ENCODE data around the gene OXER1. TPM values are rescaled to one million over a fixed set of nuclear protein-coding genes. Genes with fewer than 3 reads are reported as not detected.

Gene OXER1
- total and polyA plus RNA-seq, 2 of the 13 experiments (the other 11 are each of a cell fraction or from before 2014, with no cell fraction given): 8.0 to 9.0 TPM

DNA sequence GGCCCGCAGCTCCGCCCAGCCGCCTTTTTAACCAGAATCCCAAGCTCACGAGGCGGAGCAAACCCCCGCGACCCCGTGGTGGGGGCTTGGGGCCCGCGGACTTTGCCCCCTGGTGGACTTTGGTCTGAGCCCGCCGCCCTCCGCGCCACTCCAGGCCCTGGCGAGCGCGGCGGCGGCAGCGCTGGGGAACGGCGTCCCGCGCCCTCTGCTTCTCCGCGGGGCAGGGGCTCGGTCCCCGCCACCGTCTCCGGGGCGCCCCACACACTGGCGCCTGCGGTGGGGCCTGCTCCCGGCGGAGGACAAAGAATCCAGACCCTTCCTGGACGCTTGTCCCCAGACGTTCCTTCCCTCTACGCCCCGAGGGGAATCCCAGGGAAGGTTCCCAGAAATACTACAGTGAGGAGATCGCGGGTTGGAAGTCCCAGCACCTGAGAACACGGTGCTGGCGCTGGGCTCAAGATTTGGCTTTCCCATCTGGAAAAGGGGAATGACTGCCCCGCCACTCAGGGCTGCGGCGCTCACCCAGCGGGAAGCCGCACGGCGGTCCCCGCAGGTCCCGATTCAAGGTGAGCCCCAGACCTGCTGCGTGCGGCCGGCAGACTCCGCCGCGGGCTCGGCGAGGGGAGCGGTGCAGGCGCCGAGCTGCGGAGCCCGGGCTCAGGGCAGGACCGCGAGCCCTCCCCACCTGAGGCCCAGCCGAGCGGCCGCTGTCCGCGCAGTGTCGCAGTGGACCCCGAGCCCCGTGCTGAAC is 28.8 kb upstream of the OXER1 start, which contains the start of gene HAAO (continued):
- TF ChIP-seq, protein P1, sequence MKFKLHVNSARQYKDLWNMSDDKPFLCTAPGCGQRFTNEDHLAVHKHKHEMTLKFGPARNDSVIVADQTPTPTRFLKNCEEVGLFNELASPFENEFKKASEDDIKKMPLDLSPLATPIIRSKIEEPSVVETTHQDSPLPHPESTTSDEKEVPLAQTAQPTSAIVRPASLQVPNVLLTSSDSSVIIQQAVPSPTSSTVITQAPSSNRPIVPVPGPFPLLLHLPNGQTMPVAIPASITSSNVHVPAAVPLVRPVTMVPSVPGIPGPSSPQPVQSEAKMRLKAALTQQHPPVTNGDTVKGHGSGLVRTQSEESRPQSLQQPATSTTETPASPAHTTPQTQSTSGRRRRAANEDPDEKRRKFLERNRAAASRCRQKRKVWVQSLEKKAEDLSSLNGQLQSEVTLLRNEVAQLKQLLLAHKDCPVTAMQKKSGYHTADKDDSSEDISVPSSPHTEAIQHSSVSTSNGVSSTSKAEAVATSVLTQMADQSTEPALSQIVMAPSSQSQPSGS (CRISPR knock-in tag; IDR thresholded peaks at IDR 0.05): peak; percentile 95
- TF ChIP-seq MED1 (CRISPR knock-in tag; IDR thresholded peaks at IDR 0.05) (peak; percentile 98), ZNF207 (IDR thresholded peaks at IDR 0.05; ENCODE audit: borderline replicate concordance) (no peak), ZNF713 (CRISPR knock-in tag; IDR thresholded peaks at IDR 0.05) (peak; percentile 59; the same call in 1 of the 2 replicates), KLF15 (CRISPR knock-in tag; IDR thresholded peaks at IDR 0.05; ENCODE audit: borderline replicate concordance) (peak; percentile 67), TAF15 (IDR thresholded peaks at IDR 0.05; ENCODE audit: low read depth, low read length, poor library complexity, severe bottlenecking) (peak; percentile 97), ZFP36L2 (CRISPR knock-in tag; IDR thresholded peaks at IDR 0.05) (0 out of 2 replicates have a peak, but pooled peaks have one; percentile 85), MAFF (IDR thresholded peaks at IDR 0.05; ENCODE audit: low read depth, low read length) (no peak), ARNTL (CRISPR knock-in tag; IDR thresholded peaks at IDR 0.05) (peak; percentile 96), CBX1 (IDR thresholded peaks at IDR 0.05; ENCODE audit: low read depth) (no peak)
- TF ChIP-seq, protein P2, sequence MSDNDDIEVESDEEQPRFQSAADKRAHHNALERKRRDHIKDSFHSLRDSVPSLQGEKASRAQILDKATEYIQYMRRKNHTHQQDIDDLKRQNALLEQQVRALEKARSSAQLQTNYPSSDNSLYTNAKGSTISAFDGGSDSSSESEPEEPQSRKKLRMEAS (IDR thresholded peaks at IDR 0.05): peak; percentile 94
- TF ChIP-seq, protein P3, sequence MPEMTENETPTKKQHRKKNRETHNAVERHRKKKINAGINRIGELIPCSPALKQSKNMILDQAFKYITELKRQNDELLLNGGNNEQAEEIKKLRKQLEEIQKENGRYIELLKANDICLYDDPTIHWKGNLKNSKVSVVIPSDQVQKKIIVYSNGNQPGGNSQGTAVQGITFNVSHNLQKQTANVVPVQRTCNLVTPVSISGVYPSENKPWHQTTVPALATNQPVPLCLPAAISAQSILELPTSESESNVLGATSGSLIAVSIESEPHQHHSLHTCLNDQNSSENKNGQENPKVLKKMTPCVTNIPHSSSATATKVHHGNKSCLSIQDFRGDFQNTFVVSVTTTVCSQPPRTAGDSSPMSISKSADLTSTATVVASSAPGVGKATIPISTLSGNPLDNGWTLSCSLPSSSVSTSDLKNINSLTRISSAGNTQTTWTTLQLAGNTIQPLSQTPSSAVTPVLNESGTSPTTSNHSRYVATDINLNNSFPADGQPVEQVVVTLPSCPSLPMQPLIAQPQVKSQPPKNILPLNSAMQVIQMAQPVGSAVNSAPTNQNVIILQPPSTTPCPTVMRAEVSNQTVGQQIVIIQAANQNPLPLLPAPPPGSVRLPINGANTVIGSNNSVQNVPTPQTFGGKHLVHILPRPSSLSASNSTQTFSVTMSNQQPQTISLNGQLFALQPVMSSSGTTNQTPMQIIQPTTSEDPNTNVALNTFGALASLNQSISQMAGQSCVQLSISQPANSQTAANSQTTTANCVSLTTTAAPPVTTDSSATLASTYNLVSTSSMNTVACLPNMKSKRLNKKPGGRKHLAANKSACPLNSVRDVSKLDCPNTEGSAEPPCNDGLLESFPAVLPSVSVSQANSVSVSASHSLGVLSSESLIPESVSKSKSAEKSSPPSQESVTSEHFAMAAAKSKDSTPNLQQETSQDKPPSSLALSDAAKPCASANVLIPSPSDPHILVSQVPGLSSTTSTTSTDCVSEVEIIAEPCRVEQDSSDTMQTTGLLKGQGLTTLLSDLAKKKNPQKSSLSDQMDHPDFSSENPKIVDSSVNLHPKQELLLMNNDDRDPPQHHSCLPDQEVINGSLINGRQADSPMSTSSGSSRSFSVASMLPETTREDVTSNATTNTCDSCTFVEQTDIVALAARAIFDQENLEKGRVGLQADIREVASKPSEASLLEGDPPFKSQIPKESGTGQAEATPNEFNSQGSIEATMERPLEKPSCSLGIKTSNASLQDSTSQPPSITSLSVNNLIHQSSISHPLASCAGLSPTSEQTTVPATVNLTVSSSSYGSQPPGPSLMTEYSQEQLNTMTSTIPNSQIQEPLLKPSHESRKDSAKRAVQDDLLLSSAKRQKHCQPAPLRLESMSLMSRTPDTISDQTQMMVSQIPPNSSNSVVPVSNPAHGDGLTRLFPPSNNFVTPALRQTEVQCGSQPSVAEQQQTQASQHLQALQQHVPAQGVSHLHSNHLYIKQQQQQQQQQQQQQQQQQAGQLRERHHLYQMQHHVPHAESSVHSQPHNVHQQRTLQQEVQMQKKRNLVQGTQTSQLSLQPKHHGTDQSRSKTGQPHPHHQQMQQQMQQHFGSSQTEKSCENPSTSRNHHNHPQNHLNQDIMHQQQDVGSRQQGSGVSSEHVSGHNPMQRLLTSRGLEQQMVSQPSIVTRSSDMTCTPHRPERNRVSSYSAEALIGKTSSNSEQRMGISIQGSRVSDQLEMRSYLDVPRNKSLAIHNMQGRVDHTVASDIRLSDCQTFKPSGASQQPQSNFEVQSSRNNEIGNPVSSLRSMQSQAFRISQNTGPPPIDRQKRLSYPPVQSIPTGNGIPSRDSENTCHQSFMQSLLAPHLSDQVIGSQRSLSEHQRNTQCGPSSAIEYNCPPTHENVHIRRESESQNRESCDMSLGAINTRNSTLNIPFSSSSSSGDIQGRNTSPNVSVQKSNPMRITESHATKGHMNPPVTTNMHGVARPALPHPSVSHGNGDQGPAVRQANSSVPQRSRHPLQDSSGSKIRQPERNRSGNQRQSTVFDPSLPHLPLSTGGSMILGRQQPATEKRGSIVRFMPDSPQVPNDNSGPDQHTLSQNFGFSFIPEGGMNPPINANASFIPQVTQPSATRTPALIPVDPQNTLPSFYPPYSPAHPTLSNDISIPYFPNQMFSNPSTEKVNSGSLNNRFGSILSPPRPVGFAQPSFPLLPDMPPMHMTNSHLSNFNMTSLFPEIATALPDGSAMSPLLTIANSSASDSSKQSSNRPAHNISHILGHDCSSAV (CRISPR knock-in tag; IDR thresholded peaks at IDR 0.05; ENCODE audit: borderline replicate concordance): no peak
